H54 (cell line): ENCODE data around the gene NPEPPS.
"Not testable (repeated sequence)": the region's sequence is repeated elsewhere in the genome, so short reads cannot be mapped to it uniquely, and the experiment has no call there.

Source experiments
- DNase-seq: peaks from one replicate; pipeline ENCODE4 v3.0.0; 2011; ENCODE audit warnings: low spot score, mixed read lengths; ENCODE audit not compliant: insufficient read length
- FAIRE-seq: peaks from 3 replicates; lab custom pipeline; 2011; peaks lifted over from hg19 to GRCh38; lab: Jason Lieb, UNC
- POLR2A ChIP-seq: IDR thresholded peaks from 2 replicates; pipeline ENCODE4 v1.6.1; 2011; ENCODE audit warnings: low read depth, mild to moderate bottlenecking, low read length

Gene NPEPPS

DNA sequence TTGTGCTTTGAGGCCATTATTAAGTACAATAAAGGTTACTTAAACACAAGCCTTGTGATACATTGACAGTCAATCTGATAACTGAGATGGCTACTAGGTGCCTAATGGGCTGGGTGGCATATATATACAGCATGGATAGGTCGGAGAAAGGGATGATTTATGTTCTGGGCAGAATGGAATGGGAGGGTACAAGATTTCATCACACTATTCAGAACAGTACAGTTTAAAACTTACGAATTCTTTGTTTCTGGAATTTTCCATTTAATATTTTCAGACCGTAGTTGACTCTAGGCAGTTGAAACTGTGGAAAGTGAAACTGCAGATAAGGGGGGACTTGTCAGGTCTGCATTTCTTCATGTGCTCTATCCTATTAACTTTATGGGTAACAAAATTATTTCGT, 23.8 kb downstream of the NPEPPS start:
- not testable (repeated sequence) for FAIRE-seq
- peak; percentile 0 for DNase-seq

DNA sequence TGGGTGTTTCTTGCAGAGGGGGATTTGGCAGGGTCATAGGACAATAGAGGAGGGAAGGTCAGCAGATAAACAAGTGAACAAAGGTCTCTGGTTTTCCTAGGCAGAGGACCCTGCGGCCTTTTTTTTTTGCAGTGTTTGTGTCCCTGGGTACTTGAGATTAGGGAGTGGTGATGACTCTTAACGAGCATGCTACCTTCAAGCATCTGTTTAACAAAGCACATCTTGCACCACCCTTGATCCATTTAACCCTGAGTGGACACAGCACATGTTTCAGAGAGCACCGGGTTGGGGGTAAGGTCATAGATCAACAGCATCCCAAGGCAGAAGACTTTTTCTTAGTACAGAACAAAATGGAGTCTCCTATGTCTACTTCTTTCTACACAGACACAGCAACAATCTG, 25.2 kb downstream of the NPEPPS start:
- not testable (repeated sequence) for DNase-seq, FAIRE-seq

- not testable (repeated sequence) for DNase-seq
- FAIRE-seq = peak; percentile 52
Observed at GRCh38 chr17:47560517-47561043, 29.7 kb downstream of the NPEPPS start.

DNA sequence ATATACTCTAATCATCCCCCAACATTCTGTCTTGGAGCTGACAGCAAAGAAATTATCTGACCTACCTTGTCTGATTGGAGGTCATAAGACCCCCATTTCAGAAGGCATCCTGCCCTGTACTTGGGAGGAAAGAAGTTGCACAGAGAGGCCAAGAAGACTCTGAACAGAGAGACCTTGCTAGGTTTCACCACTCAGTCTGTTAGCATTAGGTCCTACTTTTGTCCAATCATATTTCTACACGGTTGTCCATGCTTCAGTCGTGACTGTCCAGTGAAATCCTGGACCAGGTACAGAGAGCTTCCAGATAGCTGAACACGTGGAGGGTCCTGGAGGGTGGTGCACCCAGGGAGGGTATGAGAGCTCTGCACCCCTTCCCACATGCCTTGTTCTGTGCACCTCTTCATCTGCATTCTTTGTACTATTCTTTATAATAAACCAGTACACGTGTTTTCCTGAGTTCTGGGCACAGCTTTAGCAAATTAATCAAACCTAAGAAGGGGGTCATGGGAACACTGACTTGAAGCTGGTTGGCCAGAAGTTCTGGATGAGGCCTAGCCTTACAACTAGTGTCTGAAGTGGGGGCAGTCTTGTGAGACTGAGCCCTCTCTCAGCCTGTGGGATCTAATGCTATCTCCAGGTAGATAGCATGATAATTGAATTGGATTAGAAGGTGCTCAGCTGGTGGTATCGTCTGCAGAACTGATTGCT, 30.9 kb downstream of the NPEPPS start:
- not testable (repeated sequence) for FAIRE-seq, DNase-seq

DNA sequence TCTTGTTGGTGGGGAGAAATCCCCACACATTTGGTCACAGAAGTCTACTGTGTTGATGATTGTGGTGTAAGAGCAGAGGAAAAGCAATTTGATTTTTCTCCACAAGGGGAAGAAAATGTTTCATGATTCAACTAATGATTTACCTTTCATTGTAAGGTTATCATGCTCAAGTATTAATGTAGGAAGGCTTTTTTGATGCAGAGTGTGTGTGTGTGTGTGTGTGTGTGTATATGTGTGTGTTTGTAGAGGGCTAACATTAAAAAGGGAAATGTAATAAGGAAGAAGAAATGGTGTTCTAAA, 31.4 kb downstream of the NPEPPS start:
- peak; percentile 41 for FAIRE-seq
- not testable (repeated sequence) for DNase-seq

- DNase-seq (peak; percentile 9), FAIRE-seq (peak; percentile 66)
Observed at GRCh38 chr17:47567261-47567660, 36.4 kb downstream of the NPEPPS start.

DNA sequence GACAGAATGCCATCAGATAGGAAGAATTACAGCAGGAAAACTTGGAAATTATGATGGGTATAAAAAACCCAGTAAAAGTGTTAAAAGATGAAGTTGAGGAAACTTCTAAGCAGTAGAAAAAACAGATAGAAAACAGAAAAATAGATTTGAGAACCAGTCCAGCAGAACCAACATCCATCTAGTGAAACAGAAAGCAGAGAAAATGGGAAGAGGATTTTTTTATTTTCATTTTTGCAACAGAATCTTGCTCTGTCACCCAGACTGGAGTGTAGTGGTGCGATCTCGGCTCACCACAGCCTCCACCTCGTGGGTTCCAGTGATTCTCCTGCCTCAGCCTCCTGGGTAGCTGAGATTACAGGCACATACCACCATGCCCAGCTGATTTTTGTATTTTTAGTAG, 41.7 kb downstream of the NPEPPS start:
- DNase-seq, FAIRE-seq: not testable (repeated sequence)

DNA sequence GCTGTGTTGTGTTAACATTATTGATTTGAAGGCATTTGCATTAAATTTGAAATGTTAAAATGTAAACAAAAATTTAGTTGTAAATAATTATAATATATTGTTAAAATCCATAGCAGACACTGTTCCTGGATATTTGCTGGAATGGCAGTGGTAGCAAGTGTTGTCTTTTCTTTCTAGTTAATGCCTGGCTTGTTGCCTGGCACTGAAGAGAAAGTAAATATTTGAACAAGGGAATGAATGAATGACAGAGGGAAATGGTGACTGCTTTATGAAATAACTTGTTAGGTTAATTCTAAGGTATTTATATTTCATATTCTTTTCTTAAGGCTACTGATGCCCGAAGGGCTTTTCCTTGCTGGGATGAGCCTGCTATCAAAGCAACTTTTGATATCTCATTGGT, 51.5 kb downstream of the NPEPPS start:
- FAIRE-seq = peak; percentile 76
- DNase-seq = not testable (repeated sequence)

DNA sequence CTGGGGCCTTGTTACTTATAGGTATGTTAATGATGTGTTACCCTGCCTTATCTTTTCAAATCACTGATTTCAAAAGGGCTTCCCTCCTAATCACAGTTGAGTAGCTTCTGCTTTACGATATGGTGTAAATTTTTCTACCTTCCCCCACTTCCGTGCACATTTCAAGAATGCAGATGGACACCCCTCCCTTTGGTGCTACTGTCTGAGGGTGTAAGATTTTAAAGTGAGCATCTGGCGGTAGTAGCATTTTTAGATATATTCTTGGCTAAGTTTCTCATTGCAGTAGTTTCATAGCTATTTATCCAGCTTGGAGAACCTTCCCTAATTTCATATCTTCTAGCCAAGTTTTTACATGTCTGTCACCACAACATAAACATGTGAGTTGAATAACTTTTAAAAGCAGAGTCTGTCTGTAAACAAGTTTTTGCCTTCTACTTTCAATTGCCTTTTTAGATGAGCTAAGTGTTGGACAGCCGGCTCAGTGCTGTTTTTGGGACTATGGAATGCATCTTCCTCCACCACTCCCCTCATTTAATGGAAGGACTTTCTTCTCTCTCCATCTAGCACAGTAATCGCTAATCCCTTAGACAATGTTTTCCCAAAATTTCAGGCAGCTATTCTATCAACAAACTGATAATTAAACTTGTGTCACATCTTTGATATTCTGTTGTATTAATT, 55.6 kb downstream of the NPEPPS start:
- DNase-seq = not testable (repeated sequence)
- FAIRE-seq = peak; percentile 75

DNA sequence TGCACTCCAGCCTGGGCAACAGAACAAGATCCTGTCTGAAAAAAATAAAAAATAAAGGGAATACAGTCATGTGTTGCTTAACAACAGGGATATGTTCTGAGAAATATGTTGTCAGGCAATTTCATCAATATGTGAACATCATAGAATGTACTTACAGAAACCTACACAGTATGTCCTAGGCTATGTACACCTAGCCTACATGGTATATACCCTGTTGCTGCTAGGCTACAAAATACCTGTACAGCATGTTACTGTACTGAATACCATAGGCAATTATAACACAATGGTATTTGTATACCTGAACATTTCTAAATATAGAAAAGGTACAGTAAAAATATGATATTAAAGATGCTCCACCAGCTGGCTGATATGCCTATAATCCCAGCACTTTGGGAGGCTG, 62.6 kb downstream of the NPEPPS start:
- FAIRE-seq = not testable (repeated sequence)

GRCh38 chr17:47603830-47604597, 73.1 kb downstream of the NPEPPS start:
- no peak for DNase-seq
- no peak for TF ChIP-seq POLR2A
- peak; percentile 20 for FAIRE-seq

More for the DNA sequence above, 62.6 kb downstream of the NPEPPS start:
- DNase-seq = not testable (repeated sequence)

- FAIRE-seq = no peak
- no peak for TF ChIP-seq POLR2A
- no peak for DNase-seq
Observed at GRCh38 chr17:47604598-47604927, 73.7 kb downstream of the NPEPPS start.

DNA sequence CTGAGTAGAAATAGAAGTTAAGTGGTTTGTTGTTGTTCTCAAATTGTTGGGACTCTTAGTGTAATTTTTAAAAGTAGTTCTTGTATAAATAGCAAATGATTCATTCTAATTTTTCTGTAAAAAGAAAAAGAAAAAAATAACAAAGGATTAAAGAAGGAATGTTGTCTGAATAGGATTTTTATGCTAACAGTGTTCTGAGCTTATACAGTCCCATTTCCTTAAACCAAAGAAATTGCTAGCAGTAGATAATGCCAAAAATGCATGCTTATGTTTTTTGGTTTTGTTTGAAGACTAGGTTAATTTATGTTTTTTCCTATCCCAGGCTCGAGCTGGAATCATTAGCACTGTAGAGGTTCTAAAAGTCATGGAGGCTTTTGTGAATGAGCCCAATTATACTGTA, 74.1 kb downstream of the NPEPPS start:
- FAIRE-seq (no peak), DNase-seq (no peak)
- no peak for TF ChIP-seq POLR2A

DNA sequence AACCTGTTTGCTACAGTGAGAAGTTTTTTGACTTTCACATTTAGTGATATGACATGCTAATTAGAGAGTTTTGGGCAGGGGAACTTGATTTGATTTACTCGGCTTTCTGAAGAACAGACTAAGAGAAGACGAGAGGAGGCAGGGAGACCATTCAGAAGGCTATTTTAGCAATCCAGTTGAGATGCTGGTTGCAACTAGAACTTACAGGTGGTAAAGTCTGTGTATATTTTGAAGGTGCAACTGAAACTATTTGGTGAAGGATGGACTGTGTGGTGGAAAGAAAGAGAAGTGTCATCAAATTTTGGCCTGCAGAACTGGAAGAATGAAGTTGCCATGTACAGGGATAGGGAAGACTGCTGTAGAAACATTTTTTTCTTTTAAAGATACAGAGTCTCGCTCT, 76.6 kb downstream of the NPEPPS start:
- FAIRE-seq = no peak
- no peak for DNase-seq
- no peak for TF ChIP-seq POLR2A
